NCI-H1105 treated with DMSO at 0.1 percent for 48 hours (cell line): ENCODE results near the gene KIF23.
"Not testable (repeated sequence)": the region's sequence is repeated elsewhere in the genome, so short reads cannot be mapped to it uniquely, and the experiment has no call there.

ENCODE experiments used
- DNase-seq: peaks from one replicate; lab custom pipeline; 2025; lab: John Stamatoyannopoulos, UW

The KIF23 gene

GRCh38 chr15:69413822-69414700 lies at the start of gene KIF23:
Gene KIF23, plus strand, starts transcription at chr15:69414349. Its CDS starts 117 bp downstream, at chr15:69414466.
- peak; percentile 97 for DNase-seq

DNA sequence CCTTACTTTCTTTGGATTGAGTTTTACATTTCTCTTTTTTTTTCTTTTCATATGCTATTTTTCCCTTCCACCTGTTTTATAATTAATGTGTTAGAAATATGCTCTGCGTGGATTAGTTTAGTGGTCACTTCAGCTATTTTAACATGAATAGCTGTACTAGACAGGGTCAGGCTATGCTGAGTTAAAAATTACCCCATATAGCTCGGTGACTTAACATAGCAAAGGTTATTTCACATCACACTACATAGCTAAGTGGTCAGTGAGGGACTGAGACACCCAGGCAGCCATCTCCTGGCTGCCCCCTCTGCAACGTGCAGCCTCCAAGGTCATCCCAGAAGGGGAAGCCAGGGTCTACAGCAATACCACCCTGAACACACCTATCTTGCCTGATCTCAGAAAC lies 46.9 kb upstream of the KIF23 start:
- DNase-seq = no peak

- DNase-seq = no peak
These were observed 44.5 kb upstream of the KIF23 start for GRCh38 chr15:69369631-69370030.

- DNase-seq = no peak
These were observed 40.7 kb upstream of the KIF23 start for GRCh38 chr15:69373406-69373805.

DNA sequence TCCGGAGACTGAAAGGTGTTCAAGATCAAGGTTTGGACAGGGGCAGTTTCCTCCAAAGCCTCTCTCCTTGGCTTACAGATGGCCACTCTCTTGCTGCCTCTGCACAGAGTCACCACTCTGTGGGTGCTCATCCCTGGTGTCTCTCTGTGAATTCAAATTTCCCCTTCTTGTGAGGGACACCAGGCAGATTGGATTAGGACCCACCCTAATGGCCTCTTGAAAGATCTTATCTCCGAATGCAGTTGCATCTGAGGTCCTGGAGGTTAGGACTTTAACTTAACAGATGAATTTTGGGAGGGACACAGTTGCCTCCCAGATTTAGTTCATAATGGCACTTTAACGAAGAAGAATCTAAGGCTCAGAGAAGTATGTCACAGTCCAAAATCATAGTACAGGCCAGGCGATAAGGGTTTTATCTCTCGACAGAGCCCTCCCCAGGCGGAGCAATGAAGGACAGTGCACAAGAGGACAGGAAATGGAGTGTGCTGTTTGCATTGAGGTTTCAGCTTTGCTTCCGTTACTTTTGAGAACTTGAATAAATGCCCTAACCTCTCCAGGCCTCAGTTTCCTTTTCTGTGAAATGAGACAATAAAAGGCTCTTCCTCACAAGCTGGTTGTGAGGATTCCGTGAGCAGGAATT lies 38.9 kb upstream of the KIF23 start:
- DNase-seq = no peak

DNA sequence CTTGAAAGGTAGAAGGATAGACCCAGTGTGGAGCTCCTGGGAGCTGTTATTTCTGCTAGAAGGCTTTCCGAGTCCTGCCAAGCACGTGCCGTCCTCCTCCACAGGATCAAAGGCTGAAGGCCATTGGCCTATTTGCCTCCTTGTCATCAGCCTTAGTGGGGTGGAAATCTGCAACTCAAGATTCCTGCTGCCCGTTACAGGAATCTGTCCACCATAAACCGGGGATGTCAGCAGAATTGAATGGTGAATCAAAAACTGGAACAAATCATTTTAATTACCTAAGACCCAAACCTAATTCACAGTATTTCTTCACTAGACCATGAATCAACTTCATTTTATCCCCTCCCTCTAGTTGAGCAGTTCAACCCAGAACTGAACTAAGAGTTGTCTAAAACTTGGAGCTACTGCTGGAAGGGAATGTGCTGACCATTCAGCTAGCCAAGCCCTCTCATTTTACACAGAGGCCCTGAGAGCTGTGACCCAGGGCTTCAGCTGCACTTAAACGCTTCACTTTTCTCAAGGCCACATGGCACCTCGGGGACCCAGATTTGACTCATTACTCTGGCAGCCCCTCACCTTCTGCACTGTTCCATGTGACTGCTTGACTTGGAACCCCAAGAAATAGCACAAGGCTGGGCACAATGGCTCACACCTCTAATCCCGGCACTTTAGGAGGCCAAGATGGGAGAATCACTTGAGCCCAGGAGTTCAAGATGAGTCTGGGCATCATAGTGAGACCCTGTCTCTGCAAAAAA lies 36.8 kb upstream of the KIF23 start:
- DNase-seq = no peak

DNA sequence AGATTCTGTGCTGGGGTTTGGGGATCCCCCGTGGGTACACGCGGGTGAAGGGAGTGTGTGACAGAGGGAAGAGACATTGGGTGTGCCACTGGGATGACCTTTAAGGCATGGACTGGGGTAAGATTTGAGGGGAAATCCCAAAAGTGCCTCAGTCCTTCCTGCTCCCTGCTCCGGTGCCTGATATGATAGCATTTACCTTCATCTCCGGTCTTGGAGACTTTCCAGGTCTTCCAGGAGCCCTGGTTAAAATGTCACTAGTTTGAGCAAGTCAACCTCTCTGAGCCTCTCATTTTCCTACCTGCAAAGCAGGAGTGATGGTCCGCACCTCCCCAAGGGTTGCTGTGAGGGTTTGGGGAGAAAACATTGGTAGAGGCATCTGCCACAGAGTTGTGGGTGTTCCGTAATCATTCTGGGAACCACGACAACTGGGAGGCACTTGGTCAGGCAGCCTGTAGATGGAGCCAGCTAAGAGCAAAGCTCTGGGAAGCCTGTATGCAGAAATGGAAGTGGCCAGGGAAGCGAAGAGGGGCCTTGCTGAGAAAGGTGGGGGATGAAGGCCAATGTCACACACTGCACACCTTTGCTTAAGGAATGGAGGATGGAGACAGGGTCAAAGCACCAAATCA lies 33.9 kb upstream of the KIF23 start:
- no peak for DNase-seq

DNA sequence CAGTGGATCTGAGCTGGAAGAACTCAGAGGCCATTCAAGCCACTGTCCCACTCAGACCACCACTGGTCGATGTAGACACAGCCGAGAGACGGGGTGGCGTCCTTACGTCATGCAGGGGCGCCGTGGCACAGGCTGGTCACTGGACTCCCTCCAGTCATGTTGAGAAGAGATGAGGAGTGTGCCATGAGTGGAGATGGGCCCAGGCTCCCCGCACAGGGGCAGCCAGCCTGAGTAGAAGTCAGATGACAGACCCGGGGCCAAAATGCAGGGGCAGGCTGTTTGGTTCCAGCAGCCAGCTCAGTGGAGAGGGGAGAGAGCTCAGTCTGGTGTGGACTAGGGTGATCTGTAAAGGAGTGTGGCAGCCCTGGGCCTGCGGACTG lies 33.4 kb upstream of the KIF23 start:
- no peak for DNase-seq

GRCh38 chr15:69382176-69382575 lies 32.0 kb upstream of the KIF23 start:
- not testable (repeated sequence) for DNase-seq

GRCh38 chr15:69384066-69384465 lies 30.1 kb upstream of the KIF23 start:
- not testable (repeated sequence) for DNase-seq

DNA sequence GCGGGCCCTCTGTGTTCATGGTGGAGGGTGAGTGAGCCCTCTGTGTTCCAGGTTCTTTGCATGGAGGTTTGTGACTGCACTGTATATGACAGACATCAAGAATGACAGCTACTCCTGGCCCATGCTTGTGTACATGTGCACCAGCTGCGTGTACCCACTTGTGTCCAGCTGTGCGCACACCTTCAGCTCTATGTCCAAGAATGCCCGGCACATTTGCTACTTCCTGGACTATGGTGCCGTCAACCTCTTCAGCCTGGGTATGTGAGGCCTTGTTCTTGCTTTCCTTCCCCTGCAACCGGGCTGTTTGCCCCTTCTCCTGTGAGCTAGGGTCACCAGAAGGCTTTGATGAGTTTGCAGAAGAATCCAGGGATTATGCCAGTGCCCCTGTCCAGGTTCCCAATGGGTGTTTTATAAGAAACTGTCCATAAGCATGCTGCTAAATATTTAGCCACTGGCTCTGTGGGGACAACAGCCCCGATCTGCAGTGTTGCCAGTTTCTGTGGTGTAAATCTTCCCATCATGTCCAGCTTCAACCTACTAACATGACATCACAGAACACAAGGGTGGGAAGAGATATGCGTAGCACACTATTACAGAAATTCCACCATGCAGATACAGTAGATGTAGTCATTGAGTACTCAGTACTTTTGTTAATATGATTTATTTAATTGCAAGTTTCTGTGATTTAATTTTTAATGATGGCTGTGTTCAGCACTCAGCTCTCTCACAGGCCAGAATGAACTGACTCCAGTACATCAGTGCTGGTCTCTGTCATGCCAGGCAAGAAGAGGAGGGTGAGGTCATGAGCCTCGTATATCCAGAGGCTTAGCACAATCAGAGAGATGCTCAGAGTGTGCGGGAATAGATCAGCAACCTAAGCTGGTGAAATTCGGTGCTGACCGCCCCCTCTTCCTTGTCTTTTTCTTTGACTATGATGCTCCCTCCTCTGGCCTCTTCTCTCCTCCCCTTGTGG lies 29.2 kb upstream of the KIF23 start:
- DNase-seq = no peak

DNA sequence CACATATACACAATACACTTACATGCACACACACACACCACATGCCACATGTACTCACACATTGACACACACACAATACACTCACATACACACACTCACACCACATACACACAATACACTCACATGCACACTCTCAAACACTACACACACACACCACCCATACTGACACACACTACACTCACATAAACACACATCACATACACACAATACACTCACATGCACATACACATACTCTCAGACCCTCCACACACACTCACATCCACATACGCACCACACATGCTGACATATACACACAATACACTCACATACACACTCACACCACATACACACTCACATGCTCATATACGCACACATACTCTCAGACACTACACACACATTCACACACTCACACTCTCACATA lies 28.3 kb upstream of the KIF23 start:
- no peak for DNase-seq

DNA sequence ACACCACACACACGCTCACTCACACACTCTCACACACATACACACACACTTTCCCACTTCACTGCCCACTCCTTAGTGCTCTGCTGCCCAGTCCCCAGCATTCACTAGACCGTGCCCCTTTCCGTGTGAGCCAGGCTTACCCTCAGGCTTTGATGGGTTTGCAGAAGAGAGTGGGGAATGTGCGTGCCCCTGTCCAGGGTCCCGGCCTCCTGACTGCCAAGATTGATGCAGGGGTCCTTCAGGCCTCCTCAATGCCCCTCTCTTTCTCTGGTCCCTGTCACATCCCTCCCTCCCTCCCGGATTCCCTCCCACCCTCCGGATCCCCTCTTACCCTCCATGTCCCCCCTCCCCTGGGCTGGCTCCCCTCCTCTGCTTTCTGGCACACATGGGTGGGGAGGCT lies 27.9 kb upstream of the KIF23 start:
- DNase-seq = no peak

DNA sequence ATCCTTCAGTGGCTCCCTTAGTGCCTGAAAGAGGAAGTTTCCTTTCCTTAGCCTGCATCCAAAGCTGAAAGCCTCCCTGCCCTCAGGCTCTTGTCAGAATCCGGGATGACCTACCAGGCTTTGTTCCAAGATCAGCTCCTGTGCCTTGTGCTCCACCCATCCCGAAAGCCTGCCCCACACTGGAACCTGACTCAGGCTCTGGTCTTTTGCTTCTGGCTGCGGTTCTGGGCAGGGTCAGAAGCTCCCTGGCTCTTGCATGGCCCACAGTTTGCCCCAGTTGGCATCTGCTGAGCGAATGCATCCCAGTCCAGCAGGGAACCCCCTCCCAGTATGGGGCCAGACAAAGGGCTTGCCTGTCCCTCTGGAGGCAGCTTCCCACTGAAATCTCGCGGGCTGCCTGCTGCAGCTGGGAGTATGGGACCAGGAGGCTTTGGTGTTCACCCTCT lies 25.9 kb upstream of the KIF23 start:
- no peak for DNase-seq

- DNase-seq = no peak
These were observed 24.7 kb upstream of the KIF23 start for GRCh38 chr15:69389426-69389825.

DNA sequence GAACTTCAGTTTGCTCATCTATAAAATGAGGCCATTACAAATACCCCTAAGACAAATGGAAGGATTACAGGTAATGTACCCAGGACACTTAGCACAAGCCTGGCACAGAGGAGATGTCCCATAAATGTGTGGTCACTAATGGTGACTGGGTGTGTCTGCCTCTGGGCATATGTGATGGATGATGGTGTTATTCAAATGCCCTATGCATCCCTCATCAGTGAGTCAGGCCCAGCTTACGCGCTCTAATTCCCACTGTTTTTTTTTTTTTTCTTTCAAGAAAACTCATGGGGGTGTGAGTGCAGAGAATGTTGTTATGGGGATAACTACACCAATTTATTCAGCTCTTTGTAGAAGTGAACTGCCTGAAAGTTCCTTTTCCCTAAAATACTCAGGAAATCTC lies 23.6 kb upstream of the KIF23 start:
- DNase-seq = no peak

GRCh38 chr15:69391046-69391757 lies 22.9 kb upstream of the KIF23 start:
- DNase-seq = no peak

- DNase-seq = no peak
These were observed 21.8 kb upstream of the KIF23 start for GRCh38 chr15:69392352-69392751.

- no peak for DNase-seq
These were observed 20.2 kb upstream of the KIF23 start for GRCh38 chr15:69393831-69394491.
